NCI-H2196 (cell line): Measurements from ENCODE around the gene FAM186B.
"Not testable (repeated sequence)": the region's sequence is repeated elsewhere in the genome, so short reads cannot be mapped to it uniquely, and the experiment has no call there.

Source experiments
- DNase-seq: peaks from one replicate; lab custom pipeline; 2025; ENCODE audit not compliant: unreplicated experiment; lab: John Stamatoyannopoulos, UW

FAM186B gene, protein sequence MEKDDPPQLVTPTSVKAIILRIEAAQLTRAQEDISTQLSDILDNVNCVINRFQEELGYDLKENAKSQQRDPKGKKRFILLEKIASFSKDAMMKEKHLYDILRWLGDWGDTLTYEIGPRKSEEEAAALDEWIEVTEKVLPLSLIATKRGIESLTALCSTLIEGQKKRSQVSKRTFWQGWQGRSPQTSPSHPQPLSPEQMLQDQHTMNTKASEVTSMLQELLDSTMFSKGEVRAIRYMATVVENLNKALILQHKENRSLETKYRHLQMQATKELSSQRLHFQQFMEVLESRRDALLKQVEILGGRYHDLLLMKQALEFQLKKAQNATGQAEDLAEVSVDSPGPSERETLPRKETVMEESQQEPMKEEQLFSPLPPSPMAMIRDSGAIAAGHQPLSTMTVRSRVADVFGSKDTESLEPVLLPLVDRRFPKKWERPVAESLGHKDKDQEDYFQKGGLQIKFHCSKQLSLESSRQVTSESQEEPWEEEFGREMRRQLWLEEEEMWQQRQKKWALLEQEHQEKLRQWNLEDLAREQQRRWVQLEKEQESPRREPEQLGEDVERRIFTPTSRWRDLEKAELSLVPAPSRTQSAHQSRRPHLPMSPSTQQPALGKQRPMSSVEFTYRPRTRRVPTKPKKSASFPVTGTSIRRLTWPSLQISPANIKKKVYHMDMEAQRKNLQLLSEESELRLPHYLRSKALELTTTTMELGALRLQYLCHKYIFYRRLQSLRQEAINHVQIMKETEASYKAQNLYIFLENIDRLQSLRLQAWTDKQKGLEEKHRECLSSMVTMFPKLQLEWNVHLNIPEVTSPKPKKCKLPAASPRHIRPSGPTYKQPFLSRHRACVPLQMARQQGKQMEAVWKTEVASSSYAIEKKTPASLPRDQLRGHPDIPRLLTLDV

DNA sequence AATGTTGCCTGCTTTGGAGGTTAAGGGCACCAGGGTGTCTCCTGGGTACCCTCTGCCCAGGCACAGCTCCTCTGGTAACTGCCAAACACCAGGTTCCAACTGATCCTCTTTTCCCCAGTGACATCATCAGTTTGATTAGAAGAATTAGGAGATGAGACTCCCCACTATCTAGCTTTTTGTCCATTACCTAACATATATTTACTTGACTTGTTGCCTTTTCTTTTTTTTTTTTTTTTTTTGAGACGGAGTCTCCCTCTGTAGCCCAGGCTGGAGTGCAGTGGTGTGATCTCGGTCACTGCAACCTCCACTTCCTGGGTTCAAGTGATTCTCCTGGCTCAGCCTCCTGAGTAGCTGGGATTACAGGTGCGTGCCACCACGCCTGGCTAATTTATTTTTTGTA, at the start of gene FAM186B:
FAM186B (minus strand) TSS at position 101 of the 400 bp plus-strand sequence. CDS start 162 bp downstream, outside the sequence.
- DNase-seq: not testable (repeated sequence)

DNA sequence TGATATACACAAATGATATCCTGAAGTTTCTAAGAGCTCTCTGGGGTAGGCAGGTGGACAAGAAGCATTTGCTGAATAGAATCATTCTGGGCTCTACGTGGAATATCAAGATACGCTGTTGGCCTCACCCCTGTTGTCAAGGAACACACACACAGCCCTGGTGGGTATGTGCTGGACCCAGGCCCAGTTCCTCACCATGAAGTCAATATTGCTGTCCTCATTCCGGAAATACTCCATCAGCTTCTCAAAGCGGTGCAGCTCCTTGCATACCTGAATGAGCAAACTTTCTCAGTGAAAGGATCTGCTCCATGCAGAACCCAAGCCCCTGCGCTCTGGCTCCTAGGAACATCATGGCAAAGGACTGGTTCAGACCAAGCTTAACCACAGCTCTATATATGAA, 49.3 kb upstream of the FAM186B start:
- no peak for DNase-seq

DNA sequence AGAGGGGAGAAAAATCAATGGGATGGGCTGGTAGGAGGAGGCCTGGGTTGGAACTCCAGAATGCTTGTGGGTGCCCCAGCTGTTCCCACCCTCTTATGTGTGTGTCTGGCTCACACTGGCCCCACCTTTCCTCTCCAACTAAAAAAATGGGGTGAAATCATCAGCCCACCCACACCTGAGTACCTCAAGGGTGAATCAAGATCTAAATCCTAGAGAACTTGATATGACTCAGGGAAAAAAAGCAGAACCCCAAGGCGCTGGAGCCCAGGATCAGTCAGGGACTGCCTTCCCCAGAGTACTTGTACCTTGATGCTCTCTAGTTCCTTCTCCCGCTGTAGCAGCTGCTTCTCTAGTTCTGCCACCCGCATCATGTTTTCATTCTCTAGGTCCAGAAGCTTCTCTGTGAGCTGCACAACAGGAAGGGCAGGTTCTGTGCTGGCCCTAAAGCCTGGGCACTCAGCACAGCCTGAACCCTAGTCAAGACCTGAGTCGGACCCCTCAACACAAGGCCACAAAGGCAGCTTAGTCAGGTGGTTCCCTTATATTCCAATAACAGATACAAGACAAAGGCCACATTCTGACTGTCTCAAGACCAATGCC, 47.6 kb upstream of the FAM186B start:
- DNase-seq: no peak

DNA sequence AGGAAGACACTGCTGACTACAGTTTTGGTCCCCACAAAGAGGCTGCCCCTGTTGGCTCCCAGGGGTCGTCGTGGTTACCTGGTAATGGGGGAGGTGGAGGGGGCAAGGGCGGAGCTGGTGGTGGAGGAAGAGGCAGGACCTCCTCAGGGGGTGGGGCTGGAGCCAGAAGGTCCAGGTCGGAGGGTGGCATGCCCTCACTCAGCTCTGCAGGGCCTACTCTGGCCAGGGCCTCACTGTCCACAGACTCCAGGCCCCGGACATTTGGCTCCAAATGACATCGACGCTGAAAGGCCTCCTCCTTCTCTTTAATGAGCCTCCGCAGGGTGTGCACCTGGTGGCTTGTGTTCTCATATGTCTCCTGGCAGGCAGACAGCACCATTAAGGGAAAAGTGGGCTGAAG, 46.4 kb upstream of the FAM186B start:
- peak; percentile 74 for DNase-seq

DNA sequence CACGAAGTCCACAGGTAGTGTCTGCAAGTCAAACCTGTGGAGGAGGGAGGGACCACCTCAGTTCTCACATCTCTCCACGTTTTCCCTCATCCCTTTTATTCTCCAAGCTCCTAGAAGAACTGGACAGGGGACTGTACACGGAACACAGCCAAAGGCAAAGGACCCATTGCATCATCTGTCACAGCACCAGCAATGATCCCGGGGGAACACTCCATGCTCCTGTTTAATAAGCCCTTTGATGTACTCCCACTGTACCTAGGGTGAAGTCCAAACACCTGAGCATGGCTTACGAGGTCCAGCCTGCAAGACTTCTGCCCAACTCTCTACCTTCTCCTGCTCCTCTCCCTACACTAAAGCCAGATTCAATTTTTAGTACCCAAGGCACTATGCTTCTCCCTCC, 44.5 kb upstream of the FAM186B start:
- no peak for DNase-seq

DNA sequence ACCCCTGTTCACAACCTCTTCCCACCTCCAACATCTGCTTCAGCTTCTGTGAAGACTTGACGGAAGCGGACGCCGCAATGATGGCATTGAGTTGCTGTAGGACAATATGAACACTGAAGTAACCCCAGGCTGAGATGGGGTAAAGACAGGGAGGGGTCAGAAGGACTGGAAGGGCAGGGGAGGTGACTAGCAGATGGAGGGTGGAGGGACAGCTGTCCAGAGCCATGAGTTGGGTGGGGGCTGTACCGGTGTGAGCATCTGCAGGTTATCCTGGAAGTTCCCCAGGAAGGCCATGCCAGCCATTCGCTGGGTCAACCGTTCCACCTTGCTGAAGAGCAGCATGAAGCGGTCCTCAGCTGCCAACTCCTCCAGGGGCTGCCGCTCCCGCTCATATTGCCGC, 44.0 kb upstream of the FAM186B start:
- no peak for DNase-seq

DNA sequence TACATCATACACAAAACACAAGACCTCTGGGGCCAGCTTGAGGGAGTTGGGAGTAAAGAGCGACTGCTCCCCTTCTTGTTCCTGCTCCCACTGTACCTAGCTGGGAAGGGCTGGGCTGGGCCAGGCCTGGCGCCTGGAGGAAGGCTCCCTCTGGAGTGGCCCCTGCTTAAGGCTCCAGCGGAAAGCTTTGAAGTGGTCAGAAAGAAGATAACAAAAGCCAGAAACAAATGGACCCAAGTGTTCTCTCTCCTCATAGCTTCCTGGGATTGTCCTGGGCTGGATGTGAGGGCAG, 43.2 kb upstream of the FAM186B start:
- DNase-seq: no peak

DNA sequence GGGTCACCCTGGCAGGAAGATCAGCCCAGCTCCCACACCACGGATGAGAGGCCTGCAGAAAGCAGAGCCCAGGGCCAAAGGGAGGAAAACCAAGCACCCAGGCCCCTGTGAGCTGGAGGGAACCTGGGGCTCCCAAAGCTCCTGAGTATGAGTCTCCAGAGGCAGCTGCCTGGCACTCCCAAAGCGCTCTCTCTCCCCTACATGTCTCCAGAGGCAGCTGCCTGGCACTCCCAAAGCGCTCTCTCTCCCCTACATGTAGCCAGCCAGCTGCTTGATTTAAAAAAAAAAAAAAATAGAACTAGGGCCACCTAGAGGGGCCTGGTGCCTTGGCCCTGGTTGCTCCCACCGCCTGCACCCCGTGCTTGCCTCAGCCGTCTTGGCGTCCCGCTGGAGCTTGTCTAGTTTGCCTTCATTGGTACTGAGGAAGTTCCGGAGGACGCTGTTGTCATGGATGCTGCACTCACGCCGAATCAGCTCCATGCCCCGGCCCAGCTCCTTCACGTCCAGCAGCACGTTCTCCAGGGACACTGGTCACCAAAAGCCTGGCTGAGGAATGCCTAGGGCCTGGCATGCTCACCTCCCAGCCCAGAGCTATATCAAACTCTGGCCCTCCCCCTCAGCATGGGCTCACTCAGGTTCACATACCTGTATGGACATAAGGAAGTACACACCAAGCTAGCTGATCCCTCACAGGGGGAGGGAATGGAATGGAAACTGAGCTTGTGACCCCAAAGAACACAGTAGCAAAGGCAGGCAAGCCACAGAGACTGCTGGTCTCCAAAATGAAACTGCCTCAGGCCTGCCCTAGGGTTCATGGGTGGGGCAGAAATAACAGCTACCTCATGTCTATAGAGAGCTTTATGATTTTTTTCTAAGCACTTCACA, 42.6 kb upstream of the FAM186B start:
- DNase-seq: no peak

DNA sequence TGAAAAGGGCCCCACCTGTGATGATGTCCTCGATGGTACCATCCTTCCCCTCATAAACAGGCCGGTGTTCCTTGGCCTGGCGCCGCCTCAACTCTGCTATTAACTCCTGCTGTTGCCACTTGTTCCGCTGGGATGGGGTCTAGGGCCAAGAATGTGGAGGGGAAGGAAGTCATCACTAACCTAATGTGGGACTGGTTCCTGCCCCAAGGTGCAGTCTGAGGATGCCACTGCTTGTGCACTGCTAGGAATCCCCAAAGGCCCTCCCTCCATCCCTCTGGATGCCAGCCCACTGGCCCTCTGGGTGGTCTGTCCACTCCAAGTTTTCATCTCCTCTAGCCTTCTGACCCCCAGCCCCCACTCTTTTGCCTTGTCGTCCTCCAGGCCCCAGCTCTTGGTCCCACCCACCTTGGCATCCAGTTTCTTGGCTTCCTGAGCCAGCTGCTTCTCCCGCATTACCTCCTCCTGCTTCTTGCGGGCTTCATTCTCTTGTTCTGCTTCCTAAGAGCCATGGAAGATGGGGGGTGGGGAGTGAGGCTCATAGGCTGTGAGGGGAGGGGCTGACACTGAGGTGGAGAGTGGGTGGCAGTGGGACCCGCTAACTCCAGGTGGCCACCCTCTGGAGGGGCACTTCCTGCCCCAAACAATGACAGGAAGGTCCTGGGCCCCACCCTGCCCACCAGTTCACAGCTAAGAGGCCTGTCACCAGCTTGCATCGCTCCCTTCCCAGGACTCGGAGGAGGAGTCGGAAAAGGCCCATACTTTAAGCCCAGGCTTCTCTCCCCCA, 41.6 kb upstream of the FAM186B start:
- no peak for DNase-seq

DNA sequence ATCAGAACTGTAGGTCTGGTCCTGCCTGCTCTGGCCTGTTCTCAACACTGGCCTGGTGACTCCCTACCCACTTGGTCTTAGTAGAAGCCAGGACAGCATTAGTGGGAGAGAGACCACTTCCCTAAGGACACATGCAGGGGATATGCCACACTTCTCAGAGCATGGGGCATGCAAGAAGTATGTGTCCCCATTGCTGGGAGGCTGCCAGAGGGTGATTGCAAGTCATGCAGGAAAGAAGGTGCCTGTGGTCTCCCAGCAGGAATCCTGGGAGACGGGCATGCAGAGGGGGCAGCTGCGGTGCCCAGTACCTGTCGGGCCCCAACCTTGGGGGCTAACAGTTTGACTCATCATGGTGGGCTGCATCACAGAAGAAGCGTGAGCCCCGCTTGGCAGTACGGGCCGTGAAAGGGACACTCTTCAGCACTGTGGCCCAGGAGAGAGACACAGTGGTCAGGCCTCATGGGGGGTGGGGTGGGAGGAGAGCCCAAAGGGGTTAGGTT, 40.9 kb upstream of the FAM186B start:
- no peak for DNase-seq

DNA sequence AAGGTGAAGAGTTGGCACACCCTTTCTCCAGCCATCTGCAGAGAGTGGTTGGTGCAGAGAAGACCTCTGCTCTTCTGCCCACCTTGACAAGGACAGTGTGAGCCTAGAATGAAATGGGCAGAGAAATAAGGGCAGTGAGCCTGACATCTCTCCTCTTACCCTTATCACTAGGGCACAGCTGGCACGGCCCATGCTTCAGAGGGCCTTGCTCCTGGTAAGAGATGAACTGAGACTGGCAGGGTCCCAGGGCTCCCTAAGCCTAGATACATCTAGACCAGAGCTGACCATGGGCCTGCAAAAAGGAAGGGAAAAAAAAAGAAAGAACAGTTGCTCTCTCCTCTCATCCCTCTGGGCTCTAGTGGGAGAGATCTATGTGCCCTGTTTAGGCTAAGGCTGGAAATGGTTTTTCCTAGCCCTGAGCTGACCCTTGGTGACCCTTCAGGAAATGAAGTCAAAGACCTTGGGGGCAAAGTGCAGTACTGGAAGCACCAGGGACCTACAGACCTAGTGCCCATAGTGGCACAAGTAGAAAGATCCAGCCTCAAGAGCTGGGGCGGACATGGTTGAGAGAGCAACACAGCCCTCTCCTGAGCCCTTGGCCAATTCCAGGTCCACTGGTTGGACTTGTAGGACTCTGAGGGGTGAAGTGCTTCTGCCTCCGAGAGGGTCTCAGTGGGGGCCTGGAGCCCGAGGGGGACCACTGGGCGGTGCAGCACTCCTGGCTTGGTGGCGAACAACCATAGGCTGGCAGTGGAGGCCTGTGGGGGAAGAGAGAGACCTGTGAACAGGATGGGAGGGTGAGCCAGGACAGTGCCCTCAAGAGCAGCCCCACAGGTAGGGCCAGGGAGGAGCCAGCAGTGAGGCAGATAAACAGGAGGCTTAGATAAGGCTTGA, 40.0 kb upstream of the FAM186B start:
- no peak for DNase-seq

DNA sequence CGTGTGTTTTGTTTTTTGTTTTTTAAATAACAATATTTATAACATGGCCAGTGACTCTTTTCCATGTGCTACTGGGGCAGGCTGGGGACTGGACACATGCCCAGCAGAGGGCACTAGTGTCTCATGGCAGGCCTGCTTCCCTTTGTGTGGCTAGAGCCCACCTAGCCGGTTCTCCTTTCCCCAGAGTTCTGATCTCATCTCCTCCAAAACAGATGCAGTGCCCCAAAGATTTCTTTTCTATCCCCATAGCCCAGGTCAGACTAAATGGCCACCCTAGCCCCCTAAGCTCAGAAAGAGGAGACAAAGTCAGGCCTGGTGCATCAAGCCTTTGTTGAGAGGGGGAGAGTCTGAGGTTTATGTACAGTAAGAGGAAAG, 39.2 kb upstream of the FAM186B start:
- peak; percentile 72 for DNase-seq

DNA sequence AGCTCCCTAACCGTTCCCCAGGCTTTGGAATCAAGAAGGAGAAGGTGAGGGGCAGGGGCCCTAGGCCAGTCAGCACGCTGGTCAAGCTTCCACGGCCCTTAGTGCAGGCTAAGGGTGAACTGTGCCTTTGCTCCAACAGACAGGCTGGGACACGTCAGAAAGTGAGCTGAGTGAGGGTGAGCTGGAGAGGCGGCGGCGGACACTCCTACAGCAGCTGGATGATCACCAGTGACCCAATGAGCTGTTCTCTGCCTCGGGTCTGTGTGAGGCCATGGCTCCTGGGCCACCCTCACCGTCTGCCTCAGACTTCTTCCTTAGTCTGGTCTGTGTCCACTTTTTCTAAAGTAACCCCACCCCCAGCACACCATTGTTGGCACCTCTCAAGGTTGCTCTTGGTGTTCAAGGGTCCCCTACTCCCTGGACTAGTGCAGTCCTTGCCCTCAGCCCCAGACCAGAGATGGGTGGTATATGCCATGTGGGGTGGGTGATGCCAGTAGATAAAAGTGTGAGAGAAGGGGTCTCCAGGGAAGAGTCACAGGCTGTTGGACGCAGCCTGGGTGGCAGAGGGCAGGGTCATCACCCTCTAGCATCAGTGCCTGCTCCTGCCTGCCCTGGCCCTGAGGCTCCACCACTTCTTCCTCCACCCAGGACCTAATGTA, 38.7 kb upstream of the FAM186B start:
- no peak for DNase-seq

DNA sequence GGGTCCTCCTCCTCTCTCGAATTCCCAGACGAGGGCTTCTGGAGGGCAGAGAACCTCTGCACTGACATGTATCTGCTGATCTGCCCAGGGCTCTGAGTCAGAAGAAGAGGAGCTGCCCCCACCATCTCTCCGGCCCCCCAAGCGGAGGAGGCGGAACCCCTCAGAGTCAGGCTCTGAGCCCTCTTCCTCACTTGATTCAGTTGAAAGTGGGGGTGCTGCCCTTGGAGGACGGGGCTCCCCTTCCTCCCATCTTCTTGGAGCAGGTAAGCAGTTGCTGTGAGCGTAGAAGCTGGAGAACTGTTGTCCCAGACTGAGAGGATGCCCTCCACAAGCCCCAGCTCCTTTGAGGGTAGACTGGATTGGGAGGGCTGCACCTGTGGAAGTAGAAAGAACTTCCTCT, 37.7 kb upstream of the FAM186B start:
- no peak for DNase-seq

DNA sequence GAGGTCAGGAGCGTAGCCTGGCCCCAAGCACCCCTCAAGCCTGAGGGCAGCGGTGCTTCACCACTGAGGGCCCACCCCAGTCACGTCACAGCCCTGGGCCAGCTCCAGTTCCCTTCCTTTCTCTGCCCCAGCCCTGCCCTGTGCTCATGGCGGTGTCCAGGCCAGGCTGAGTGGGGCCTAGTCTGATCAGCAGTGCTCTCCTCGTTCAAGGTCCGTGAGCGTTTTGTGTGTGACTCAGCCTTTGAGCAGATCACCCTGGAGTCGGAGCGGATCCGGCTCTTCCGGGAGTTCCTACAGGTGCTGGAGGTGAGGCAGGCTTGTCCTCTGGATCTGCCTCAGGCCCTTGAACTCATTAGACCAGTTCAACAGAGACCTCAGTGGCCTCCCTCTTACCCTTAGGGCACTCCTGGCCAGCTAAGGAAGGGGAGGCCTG, 36.9 kb upstream of the FAM186B start:
- DNase-seq: no peak

DNA sequence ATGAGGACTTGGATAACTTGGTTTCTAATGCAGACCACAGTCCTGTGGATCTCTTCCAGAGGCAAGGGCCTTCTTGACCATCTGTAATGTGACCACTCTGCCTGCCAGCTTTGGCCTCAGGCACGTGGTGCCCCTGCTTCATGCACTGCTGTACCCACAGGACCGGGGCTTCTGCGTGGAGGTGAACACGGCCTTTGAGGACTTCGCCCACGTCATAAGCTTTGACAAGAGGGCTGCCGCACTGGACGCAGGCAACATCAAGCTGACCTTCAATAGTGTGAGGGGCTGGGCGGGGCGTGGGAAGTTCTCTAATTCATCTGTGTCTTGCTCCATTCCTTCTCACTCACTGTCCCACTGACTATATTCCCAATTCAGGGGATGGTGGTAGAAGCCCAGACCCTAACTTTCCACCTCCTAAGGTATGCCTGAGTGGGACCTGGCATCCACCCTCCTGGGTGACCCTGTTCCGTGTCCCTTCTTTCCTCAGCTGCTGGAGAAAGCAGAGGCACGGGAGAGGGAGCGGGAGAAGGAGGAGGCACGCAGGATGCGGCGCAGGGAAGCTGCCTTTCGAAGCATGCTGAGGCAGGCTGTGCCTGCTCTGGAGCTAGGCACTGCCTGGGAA, 36.4 kb upstream of the FAM186B start:
- no peak for DNase-seq

DNA sequence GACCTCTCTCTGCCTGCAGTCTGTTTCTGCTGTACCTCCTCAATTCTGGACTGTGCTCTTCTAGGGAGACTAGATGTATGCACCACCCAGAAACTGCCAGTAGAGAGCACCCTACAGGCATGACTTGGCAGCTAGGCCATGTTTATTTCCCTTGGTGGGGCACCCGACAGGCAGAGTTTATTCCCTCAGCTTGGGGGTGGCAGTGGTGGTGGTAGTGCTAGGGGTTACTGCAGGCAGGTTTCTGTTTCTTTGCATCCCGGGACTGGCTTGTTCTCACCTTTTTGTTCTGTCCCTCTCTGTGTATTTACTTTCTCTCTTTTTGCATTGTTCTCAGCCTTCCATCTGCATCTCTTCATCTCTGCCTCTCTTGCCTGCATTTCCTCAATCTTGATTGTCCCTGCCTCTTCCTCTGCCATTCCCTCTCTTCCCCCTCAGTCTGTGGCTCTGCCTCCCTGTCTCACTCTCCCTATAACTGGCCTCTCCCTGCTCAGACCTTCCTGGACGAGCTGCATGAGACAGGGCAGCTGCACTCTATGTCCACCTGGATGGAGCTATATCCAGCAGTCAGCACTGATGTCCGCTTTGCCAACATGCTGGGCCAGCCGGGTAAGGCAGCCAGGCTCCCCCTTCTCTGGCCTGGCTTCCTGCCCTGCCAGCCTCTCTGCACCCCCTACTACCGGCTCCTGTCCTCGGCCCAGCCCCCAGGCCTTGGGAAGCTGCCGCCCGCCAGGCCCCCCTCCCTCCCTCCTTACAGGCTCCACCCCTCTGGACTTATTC, 31.7 kb upstream of the FAM186B start:
- DNase-seq: peak; percentile 78
